ENCODE results near the gene DCPS. TPM values are rescaled to one million over a fixed set of nuclear protein-coding genes. Genes with fewer than 3 reads are reported as not detected.

The DCPS gene
- total and polyA plus RNA-seq, 3 donors from 2014 or later = 16.8 to 20.9 (median 16.9) TPM

- no peak for DNase-seq
- H3K36me3 ChIP-seq (ENCODE audit: low read depth, missing control alignments) = no peaks in the 10 kb centered on the region
- 82 to 94% methylated on average over 2 of the region's 2 CpGs for WGBS, 2 donors
- H3K4me3 ChIP-seq = no peak overlapping the region
- peaks cover 17% of the 10 kb centered on the region for H3K4me1 ChIP-seq
- no peak overlapping the region for H3K27ac ChIP-seq
- H3K27me3 ChIP-seq = no peaks in the 10 kb centered on the region
- intact Hi-C loops (cut with DNase I; ENCODE audit: low total_unique reads) = no loop called here
- no peaks in the 10 kb centered on the region for H3K9me3 ChIP-seq
- TF ChIP-seq, protein P1, sequence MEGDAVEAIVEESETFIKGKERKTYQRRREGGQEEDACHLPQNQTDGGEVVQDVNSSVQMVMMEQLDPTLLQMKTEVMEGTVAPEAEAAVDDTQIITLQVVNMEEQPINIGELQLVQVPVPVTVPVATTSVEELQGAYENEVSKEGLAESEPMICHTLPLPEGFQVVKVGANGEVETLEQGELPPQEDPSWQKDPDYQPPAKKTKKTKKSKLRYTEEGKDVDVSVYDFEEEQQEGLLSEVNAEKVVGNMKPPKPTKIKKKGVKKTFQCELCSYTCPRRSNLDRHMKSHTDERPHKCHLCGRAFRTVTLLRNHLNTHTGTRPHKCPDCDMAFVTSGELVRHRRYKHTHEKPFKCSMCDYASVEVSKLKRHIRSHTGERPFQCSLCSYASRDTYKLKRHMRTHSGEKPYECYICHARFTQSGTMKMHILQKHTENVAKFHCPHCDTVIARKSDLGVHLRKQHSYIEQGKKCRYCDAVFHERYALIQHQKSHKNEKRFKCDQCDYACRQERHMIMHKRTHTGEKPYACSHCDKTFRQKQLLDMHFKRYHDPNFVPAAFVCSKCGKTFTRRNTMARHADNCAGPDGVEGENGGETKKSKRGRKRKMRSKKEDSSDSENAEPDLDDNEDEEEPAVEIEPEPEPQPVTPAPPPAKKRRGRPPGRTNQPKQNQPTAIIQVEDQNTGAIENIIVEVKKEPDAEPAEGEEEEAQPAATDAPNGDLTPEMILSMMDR (IDR thresholded peaks at IDR 0.05) = no peak
- no peak for TF ChIP-seq POLR2A (IDR thresholded peaks at IDR 0.05)
Measured at GRCh38 chr11:126257764-126258163, 46.1 kb upstream of the DCPS start.

DNA sequence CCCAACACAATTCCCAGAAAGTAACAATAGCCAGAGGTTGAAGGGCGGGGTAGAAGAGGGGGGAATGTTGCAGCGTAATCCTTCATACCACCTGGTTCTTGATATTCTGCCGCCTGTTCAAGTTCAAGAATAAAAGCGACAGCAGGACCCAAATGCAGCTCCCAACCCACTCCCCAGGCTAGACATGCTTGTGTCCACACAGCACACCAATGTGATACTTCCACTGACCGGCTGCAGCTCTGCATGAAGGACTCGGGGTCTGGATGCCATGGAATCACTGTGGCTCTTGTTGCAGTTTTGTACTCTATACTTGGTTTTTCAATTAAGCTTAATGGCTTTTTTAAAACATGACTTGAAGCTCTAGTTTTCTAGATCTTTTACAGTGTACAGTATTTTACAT, 41.6 kb upstream of the DCPS start:
- H3K27ac ChIP-seq = peak overlapping the region in 1 of 2 donors; percentile 15
- no peak for DNase-seq
- no peaks in the 10 kb centered on the region for H3K36me3 ChIP-seq (ENCODE audit: low read depth, missing control alignments)
- no peak overlapping the region for H3K4me3 ChIP-seq
- 87 to 94% methylated on average over 6 of the region's 6 CpGs for WGBS, 2 donors
- no peak for TF ChIP-seq POLR2A (IDR thresholded peaks at IDR 0.05)
- TF ChIP-seq, protein P1 (IDR thresholded peaks at IDR 0.05) = no peak
- no peaks in the 10 kb centered on the region for H3K27me3 ChIP-seq
- peaks cover 11% of the 10 kb centered on the region for H3K4me1 ChIP-seq
- intact Hi-C loops (cut with DNase I; ENCODE audit: low total_unique reads) = no loop called here
- no peaks in the 10 kb centered on the region for H3K9me3 ChIP-seq

- Histone ChIP-seq H3K9me3 (no peaks in the 10 kb centered on the region), H3K36me3 (ENCODE audit: low read depth, missing control alignments) (no peaks in the 10 kb centered on the region), H3K4me3 (no peak overlapping the region), H3K4me1 (peaks cover 18% of the 10 kb centered on the region), H3K27me3 (no peaks in the 10 kb centered on the region), H3K27ac (no peak overlapping the region)
- 91 to 93% methylated on average over 6 of the region's 6 CpGs for WGBS, 2 donors
- TF ChIP-seq, protein P1 (IDR thresholded peaks at IDR 0.05) = no peak
- TF ChIP-seq POLR2A (IDR thresholded peaks at IDR 0.05) = no peak
- no peak for DNase-seq
- intact Hi-C loops (cut with DNase I; ENCODE audit: low total_unique reads) = no loop called here
Measured at GRCh38 chr11:126263489-126263888, 40.4 kb upstream of the DCPS start.

- WGBS, 2 donors = 87 to 92% methylated on average over 8 of the region's 8 CpGs
- TF ChIP-seq, protein P1 (IDR thresholded peaks at IDR 0.05) = no peak
- TF ChIP-seq POLR2A (IDR thresholded peaks at IDR 0.05) = no peak
- intact Hi-C loops (cut with DNase I; ENCODE audit: low total_unique reads) = no loop called here
- Histone ChIP-seq H3K27me3 (no peaks in the 10 kb centered on the region), H3K27ac (no peak overlapping the region), H3K9me3 (no peaks in the 10 kb centered on the region), H3K36me3 (ENCODE audit: low read depth, missing control alignments) (no peaks in the 10 kb centered on the region), H3K4me1 (peaks cover 12% of the 10 kb centered on the region), H3K4me3 (no peak overlapping the region)
- peak; percentile 43 for DNase-seq
Measured at GRCh38 chr11:126265811-126266210, 38.0 kb upstream of the DCPS start.

- Histone ChIP-seq H3K27ac (peak overlapping the region; percentile 87 to 88), H3K4me1 (peaks cover 11% of the 10 kb centered on the region), H3K27me3 (no peaks in the 10 kb centered on the region), H3K4me3 (peak overlapping the region; percentile 93), H3K9me3 (no peaks in the 10 kb centered on the region), H3K36me3 (ENCODE audit: low read depth, missing control alignments) (no peaks in the 10 kb centered on the region)
- intact Hi-C loops (cut with DNase I; ENCODE audit: low total_unique reads) = no loop called here
- no peak for TF ChIP-seq POLR2A (IDR thresholded peaks at IDR 0.05)
- TF ChIP-seq, protein P1 (IDR thresholded peaks at IDR 0.05) = no peak
- DNase-seq = no peak
- 64 to 66% methylated on average over 6 of the region's 6 CpGs for WGBS, 2 donors
Measured at GRCh38 chr11:126267650-126268049, 36.2 kb upstream of the DCPS start.
